ENCODE data around the gene SLX4IP. TPM values are rescaled to one million over a fixed set of nuclear protein-coding genes. Genes with fewer than 3 reads are reported as not detected.
A peak's percentile ranks its signal among the peaks of the same experiment; 100 is the strongest.

SLX4IP gene
- total and polyA plus RNA-seq, 2 of the 13 experiments (the other 11 are each of a cell fraction or from before 2014, with no cell fraction given): 3.6 to 7.3 TPM

DNA sequence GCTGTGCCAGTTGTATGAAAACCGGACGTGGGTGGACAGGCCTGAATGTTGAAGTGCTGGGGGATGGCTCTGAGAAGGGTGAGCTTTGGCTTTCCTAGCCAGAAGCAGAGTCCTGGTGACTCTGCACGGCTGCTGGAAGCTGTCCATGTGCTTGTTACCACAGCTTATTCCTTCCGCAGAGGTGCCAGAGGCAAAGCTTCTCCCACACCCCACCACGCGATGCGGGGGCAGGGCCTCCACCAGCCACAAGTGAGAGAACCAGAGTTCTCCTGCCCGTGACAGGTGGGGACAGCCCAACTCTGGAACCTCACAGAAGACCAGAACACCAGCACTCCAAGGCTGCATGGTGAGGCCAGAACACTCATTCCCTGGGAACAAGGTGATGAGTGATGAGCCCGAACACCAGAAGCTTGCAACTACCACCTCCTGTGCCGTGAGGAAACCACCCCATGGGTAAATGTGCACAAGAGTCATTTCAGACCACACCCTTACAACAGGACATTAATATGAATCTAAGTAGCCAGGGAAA is 202.0 kb downstream of the SLX4IP start (continued):
- TF ChIP-seq RBM22 (optimal IDR thresholded peaks at IDR 0.05; ENCODE audit: low read length) (no peak), ZNF282 (IDR thresholded peaks at IDR 0.05; ENCODE audit: partially characterized antibody) (no peak), ZNF354B (CRISPR knock-in tag; IDR thresholded peaks at IDR 0.05) (no peak), CEBPB (IDR thresholded peaks at IDR 0.05; ENCODE audit: borderline replicate concordance, low read depth, low read length) (no peak), AGO2 (optimal IDR thresholded peaks at IDR 0.05; ENCODE audit: low read depth, low read length) (peak; percentile 89), DNMT1 (CRISPR knock-in tag; IDR thresholded peaks at IDR 0.05) (no peak), ZNF768 (CRISPR knock-in tag; IDR thresholded peaks at IDR 0.05) (0 out of 2 replicates have a peak, but pooled peaks have one; percentile 23), SKI (IDR thresholded peaks at IDR 0.05; ENCODE audit: partially characterized antibody) (no peak), NAIF1 (CRISPR knock-in tag; IDR thresholded peaks at IDR 0.05; ENCODE audit: borderline replicate concordance) (no peak), HMG20B (CRISPR knock-in tag; conservative IDR thresholded peaks at IDR 0.05) (no peak)
- TF ChIP-seq, protein P1, sequence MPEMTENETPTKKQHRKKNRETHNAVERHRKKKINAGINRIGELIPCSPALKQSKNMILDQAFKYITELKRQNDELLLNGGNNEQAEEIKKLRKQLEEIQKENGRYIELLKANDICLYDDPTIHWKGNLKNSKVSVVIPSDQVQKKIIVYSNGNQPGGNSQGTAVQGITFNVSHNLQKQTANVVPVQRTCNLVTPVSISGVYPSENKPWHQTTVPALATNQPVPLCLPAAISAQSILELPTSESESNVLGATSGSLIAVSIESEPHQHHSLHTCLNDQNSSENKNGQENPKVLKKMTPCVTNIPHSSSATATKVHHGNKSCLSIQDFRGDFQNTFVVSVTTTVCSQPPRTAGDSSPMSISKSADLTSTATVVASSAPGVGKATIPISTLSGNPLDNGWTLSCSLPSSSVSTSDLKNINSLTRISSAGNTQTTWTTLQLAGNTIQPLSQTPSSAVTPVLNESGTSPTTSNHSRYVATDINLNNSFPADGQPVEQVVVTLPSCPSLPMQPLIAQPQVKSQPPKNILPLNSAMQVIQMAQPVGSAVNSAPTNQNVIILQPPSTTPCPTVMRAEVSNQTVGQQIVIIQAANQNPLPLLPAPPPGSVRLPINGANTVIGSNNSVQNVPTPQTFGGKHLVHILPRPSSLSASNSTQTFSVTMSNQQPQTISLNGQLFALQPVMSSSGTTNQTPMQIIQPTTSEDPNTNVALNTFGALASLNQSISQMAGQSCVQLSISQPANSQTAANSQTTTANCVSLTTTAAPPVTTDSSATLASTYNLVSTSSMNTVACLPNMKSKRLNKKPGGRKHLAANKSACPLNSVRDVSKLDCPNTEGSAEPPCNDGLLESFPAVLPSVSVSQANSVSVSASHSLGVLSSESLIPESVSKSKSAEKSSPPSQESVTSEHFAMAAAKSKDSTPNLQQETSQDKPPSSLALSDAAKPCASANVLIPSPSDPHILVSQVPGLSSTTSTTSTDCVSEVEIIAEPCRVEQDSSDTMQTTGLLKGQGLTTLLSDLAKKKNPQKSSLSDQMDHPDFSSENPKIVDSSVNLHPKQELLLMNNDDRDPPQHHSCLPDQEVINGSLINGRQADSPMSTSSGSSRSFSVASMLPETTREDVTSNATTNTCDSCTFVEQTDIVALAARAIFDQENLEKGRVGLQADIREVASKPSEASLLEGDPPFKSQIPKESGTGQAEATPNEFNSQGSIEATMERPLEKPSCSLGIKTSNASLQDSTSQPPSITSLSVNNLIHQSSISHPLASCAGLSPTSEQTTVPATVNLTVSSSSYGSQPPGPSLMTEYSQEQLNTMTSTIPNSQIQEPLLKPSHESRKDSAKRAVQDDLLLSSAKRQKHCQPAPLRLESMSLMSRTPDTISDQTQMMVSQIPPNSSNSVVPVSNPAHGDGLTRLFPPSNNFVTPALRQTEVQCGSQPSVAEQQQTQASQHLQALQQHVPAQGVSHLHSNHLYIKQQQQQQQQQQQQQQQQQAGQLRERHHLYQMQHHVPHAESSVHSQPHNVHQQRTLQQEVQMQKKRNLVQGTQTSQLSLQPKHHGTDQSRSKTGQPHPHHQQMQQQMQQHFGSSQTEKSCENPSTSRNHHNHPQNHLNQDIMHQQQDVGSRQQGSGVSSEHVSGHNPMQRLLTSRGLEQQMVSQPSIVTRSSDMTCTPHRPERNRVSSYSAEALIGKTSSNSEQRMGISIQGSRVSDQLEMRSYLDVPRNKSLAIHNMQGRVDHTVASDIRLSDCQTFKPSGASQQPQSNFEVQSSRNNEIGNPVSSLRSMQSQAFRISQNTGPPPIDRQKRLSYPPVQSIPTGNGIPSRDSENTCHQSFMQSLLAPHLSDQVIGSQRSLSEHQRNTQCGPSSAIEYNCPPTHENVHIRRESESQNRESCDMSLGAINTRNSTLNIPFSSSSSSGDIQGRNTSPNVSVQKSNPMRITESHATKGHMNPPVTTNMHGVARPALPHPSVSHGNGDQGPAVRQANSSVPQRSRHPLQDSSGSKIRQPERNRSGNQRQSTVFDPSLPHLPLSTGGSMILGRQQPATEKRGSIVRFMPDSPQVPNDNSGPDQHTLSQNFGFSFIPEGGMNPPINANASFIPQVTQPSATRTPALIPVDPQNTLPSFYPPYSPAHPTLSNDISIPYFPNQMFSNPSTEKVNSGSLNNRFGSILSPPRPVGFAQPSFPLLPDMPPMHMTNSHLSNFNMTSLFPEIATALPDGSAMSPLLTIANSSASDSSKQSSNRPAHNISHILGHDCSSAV (CRISPR knock-in tag; IDR thresholded peaks at IDR 0.05; ENCODE audit: borderline replicate concordance): no peak
- TF ChIP-seq, protein P2, sequence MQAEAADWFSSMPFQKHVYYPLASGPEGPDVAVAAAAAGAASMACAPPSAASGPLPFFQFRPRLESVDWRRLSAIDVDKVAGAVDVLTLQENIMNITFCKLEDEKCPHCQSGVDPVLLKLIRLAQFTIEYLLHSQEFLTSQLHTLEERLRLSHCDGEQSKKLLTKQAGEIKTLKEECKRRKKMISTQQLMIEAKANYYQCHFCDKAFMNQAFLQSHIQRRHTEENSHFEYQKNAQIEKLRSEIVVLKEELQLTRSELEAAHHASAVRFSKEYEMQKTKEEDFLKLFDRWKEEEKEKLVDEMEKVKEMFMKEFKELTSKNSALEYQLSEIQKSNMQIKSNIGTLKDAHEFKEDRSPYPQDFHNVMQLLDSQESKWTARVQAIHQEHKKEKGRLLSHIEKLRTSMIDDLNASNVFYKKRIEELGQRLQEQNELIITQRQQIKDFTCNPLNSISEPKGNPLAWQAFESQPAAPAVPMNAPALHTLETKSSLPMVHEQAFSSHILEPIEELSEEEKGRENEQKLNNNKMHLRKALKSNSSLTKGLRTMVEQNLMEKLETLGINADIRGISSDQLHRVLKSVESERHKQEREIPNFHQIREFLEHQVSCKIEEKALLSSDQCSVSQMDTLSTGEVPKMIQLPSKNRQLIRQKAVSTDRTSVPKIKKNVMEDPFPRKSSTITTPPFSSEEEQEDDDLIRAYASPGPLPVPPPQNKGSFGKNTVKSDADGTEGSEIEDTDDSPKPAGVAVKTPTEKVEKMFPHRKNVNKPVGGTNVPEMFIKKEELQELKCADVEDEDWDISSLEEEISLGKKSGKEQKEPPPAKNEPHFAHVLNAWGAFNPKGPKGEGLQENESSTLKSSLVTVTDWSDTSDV (CRISPR knock-in tag; IDR thresholded peaks at IDR 0.05): no peak
- TF ChIP-seq, protein P3, sequence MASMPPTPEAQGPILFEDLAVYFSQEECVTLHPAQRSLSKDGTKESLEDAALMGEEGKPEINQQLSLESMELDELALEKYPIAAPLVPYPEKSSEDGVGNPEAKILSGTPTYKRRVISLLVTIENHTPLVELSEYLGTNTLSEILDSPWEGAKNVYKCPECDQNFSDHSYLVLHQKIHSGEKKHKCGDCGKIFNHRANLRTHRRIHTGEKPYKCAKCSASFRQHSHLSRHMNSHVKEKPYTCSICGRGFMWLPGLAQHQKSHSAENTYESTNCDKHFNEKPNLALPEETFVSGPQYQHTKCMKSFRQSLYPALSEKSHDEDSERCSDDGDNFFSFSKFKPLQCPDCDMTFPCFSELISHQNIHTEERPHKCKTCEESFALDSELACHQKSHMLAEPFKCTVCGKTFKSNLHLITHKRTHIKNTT (CRISPR knock-in tag; IDR thresholded peaks at IDR 0.05): no peak
- TF ChIP-seq, protein P4, sequence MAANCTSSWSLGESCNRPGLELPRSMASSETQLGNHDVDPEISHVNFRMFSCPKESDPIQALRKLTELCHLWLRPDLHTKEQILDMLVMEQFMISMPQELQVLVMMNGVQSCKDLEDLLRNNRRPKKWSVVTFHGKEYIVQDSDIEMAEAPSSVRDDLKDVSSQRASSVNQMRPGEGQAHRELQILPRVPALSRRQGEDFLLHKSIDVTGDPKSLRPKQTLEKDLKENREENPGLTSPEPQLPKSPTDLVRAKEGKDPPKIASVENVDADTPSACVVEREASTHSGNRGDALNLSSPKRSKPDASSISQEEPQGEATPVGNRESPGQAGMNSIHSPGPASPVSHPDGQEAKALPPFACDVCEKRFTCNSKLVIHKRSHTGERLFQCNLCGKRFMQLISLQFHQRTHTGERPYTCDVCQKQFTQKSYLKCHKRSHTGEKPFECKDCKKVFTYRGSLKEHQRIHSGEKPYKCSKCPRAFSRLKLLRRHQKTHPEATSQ (CRISPR knock-in tag; IDR thresholded peaks at IDR 0.05; ENCODE audit: borderline replicate concordance): no peak
